Neural cell (in vitro differentiated cells): ENCODE measurements around the gene BLM.

Experiments used
- EP300 ChIP-seq: fragments of 450-650 bp; conservative IDR thresholded peaks from 2 replicates; pipeline ENCODE4 v1.6.1; 2014; ENCODE audit warnings: antibody characterized with exemption, mild to moderate bottlenecking, moderate library complexity; ENCODE audit not compliant: poor library complexity, severe bottlenecking
- EZH2 ChIP-seq: fragments of 200-600, 300-800 bp; shearing (Covaris generic), sonication (generic); IDR thresholded peaks from 2 replicates; pipeline ENCODE4 v1.6.1; 2014; ENCODE audit warnings: antibody characterized with exemption, low read length, borderline replicate concordance, mild to moderate bottlenecking; ENCODE audit not compliant: insufficient read depth, poor library complexity, severe bottlenecking
- POLR2AphosphoS5 ChIP-seq: IDR thresholded peaks from 2 replicates; pipeline ENCODE4 v1.6.1; 2012
- SMC3 ChIP-seq: fragments of 450-650 bp; conservative IDR thresholded peaks from 2 replicates; pipeline ENCODE4 v1.6.1; 2014; ENCODE audit warnings: antibody characterized with exemption, mild to moderate bottlenecking, moderate library complexity; ENCODE audit not compliant: poor library complexity
- TAF1 ChIP-seq: IDR thresholded peaks from 2 replicates; pipeline ENCODE4 v1.6.1; 2012; ENCODE audit warnings: low read depth
- TF ChIP-seq, protein P1 (sequence below): fragments of 450-650 bp; IDR thresholded peaks from 2 replicates; pipeline ENCODE4 v1.5.1; 2014; ENCODE audit warnings: antibody characterized with exemption, mild to moderate bottlenecking, moderate library complexity; ENCODE audit not compliant: poor library complexity, severe bottlenecking

DNA sequence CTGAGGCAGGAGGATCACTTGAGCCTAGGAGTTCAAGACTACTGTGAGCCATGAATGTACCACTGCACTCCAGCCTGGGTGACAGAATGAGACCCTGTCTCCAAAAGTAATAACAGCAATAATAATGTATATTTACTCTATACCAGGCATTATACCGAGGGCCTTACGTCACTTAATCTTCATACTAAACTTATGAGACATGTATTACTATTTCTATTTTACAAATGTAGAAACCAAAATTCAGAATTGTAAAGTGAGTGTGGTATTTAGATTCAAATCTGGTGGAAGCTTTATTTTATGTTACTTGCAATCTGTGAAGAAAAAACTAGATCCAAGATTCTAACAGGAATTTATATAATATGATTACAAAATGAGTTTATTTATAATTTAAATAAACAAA, 9.7 kb upstream of the BLM start:
- TF ChIP-seq, protein P1, sequence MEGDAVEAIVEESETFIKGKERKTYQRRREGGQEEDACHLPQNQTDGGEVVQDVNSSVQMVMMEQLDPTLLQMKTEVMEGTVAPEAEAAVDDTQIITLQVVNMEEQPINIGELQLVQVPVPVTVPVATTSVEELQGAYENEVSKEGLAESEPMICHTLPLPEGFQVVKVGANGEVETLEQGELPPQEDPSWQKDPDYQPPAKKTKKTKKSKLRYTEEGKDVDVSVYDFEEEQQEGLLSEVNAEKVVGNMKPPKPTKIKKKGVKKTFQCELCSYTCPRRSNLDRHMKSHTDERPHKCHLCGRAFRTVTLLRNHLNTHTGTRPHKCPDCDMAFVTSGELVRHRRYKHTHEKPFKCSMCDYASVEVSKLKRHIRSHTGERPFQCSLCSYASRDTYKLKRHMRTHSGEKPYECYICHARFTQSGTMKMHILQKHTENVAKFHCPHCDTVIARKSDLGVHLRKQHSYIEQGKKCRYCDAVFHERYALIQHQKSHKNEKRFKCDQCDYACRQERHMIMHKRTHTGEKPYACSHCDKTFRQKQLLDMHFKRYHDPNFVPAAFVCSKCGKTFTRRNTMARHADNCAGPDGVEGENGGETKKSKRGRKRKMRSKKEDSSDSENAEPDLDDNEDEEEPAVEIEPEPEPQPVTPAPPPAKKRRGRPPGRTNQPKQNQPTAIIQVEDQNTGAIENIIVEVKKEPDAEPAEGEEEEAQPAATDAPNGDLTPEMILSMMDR = no peak
- TF ChIP-seq EZH2 (no peak), POLR2AphosphoS5 (no peak), SMC3 (no peak), EP300 (no peak), TAF1 (no peak)
